Measurements from ENCODE around the gene MAML2. TPM values are rescaled to one million over a fixed set of nuclear protein-coding genes. Genes with fewer than 3 reads are reported as not detected.

Gene MAML2
- total and polyA plus RNA-seq, 2 experiments from 2014 or later, result 2.0 to 7.1 TPM

DNA sequence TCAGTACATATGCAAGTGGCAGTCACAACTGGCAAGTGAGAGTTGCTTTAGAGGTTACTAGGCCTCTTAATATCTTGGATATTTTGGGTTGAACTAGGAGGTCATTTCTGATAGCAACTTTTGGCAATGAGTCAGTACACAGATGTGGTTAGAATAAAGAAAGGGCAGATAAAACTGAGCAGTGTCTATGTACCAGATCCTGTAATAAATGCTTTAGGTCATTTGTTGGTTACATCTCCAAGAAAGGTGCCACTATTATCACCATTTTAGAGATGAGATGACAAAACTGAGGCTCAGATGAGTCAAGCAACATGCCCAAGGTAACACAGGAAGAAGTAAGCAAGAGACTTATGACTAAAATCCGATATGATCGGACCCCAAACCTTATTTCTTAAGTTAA lies 25.0 kb downstream of the MAML2 start (continued):
- TF ChIP-seq, protein P1, sequence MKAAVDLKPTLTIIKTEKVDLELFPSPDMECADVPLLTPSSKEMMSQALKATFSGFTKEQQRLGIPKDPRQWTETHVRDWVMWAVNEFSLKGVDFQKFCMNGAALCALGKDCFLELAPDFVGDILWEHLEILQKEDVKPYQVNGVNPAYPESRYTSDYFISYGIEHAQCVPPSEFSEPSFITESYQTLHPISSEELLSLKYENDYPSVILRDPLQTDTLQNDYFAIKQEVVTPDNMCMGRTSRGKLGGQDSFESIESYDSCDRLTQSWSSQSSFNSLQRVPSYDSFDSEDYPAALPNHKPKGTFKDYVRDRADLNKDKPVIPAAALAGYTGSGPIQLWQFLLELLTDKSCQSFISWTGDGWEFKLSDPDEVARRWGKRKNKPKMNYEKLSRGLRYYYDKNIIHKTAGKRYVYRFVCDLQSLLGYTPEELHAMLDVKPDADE (IDR thresholded peaks at IDR 0.05), result no peak

DNA sequence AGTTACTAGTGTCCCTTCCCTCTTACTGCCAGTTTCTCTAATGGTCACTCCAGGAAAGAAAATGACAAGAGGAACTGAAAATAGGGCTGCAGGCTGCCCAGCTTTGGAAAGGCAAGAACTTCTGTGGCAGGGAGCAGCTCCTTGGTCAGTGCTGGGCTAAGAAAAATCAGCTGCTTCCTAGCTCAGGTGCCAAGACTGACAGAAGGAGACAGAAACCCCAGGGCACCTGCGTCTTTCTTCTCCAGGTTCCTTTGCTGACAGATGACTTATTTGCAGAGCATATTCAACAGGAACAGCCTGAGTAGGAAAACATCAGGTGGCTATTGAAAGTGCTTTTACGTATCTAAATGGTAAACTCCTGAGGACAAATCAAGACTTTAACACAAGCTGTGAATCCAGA lies 25.4 kb downstream of the MAML2 start:
- peaks cover under 1% of the 10 kb centered on the region; the same call in 1 of the 2 replicates for H3K9me2 ChIP-seq (ENCODE audit: insufficient read depth)
- no peak overlapping the region for H3K27ac Mint-ChIP-seq
- H3K27ac ChIP-seq (ENCODE audit: low read depth), result 0 out of 2 replicates have a peak overlapping the region, but pooled peaks have one; percentile 17
- H3K36me3 Mint-ChIP-seq (ENCODE audit: low read depth), result no peaks in the 10 kb centered on the region; the same call in 2 of the 3 replicates
- H3K27me3 ChIP-seq (ENCODE audit: insufficient read depth), result no peaks in the 10 kb centered on the region
- H3K4me1 Mint-ChIP-seq, result peaks cover 52% of the 10 kb centered on the region
- DNase-seq (ENCODE audit: low spot score) (peak; percentile 22), ATAC-seq (no peak; the same call in 2 of the 3 replicates)
- H3K4me3 Mint-ChIP-seq, result no peak overlapping the region
- H3K4me3 ChIP-seq, result no peak overlapping the region
- no peak overlapping the region for H2AFZ ChIP-seq
- peaks cover 48% of the 10 kb centered on the region for H3K4me1 ChIP-seq (ENCODE audit: insufficient read depth)
- no peaks in the 10 kb centered on the region for H3F3A ChIP-seq (replicated peaks; ENCODE audit: low read depth)
- H3K4me2 ChIP-seq, result peak overlapping the region; percentile 19
- peaks cover 30% of the 10 kb centered on the region; the same call in 1 of the 2 replicates for H3K79me2 ChIP-seq (replicated peaks; ENCODE audit: insufficient read depth)
- H3K36me3 ChIP-seq (ENCODE audit: insufficient read depth), result no peaks in the 10 kb centered on the region
- no peaks in the 10 kb centered on the region for H3K9me3 Mint-ChIP-seq
- no peaks in the 10 kb centered on the region for H3K27me3 Mint-ChIP-seq (ENCODE audit: insufficient read depth, low read depth, poor library complexity)
- no peak for TF ChIP-seq CREB1 (CRISPR knock-in tag; IDR thresholded peaks at IDR 0.05; ENCODE audit: low read depth)
- no peak for TF ChIP-seq JUNB (IDR thresholded peaks at IDR 0.05; ENCODE audit: unreplicated experiment)
- TF ChIP-seq ZNF331 (CRISPR knock-in tag; IDR thresholded peaks at IDR 0.05; ENCODE audit: low read depth), result no peak
- no peak for TF ChIP-seq ZNF114 (CRISPR knock-in tag; IDR thresholded peaks at IDR 0.05)
- H4K20me1 ChIP-seq (replicated peaks; ENCODE audit: insufficient read depth), result no peaks in the 10 kb centered on the region

DNA sequence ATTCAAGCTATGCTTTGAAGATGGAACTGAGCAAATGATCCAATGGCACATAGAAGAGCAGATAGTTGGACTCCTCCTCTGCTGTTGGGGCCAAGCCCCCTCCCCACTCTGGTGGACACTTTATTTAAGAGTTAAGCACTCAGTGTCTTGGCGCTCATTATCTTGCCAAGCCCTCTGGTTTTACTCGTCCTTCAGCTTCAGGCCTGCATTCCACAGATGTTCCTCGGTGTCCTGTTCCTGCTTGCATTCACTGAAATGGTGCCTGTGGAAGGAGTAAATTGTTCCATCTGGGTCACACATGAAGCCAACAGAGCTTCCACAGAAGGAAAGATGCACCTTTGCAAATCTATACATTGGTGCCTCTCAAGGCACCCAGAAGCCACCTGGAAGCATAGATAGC lies 26.1 kb downstream of the MAML2 start:
- no peak overlapping the region for H3K4me3 Mint-ChIP-seq
- ATAC-seq, result no peak
- Histone ChIP-seq H3K79me2 (replicated peaks; ENCODE audit: insufficient read depth) (peaks cover 26% of the 10 kb centered on the region; the same call in 1 of the 2 replicates), H3K4me3 (no peak overlapping the region), H4K20me1 (replicated peaks; ENCODE audit: insufficient read depth) (no peaks in the 10 kb centered on the region), H3K27ac (ENCODE audit: low read depth) (no peak overlapping the region), H3K36me3 (ENCODE audit: insufficient read depth) (no peaks in the 10 kb centered on the region), H3F3A (replicated peaks; ENCODE audit: low read depth) (no peaks in the 10 kb centered on the region), H3K4me1 (ENCODE audit: insufficient read depth) (peaks cover 46% of the 10 kb centered on the region), H2AFZ (no peak overlapping the region), H3K4me2 (no peak overlapping the region), H3K9me2 (ENCODE audit: insufficient read depth) (no peaks in the 10 kb centered on the region), H3K27me3 (ENCODE audit: insufficient read depth) (no peaks in the 10 kb centered on the region)
- no peak for DNase-seq (ENCODE audit: low spot score)
- H3K9me3 Mint-ChIP-seq, result no peaks in the 10 kb centered on the region
- no peak overlapping the region for H3K27ac Mint-ChIP-seq
- no peaks in the 10 kb centered on the region for H3K27me3 Mint-ChIP-seq (ENCODE audit: insufficient read depth, low read depth, poor library complexity)
- H3K4me1 Mint-ChIP-seq, result peaks cover 52% of the 10 kb centered on the region
- no peaks in the 10 kb centered on the region; the same call in 2 of the 3 replicates for H3K36me3 Mint-ChIP-seq (ENCODE audit: low read depth)
- TF ChIP-seq CREB1 (CRISPR knock-in tag; IDR thresholded peaks at IDR 0.05; ENCODE audit: low read depth) (no peak), NANOG (IDR thresholded peaks at IDR 0.05; ENCODE audit: borderline replicate concordance) (no peak), ZNF114 (CRISPR knock-in tag; IDR thresholded peaks at IDR 0.05) (no peak), ZNF331 (CRISPR knock-in tag; IDR thresholded peaks at IDR 0.05; ENCODE audit: low read depth) (no peak), JUNB (IDR thresholded peaks at IDR 0.05; ENCODE audit: unreplicated experiment) (no peak), POLR2AphosphoS5 (IDR thresholded peaks at IDR 0.05; ENCODE audit: low read depth) (no peak)
- TF ChIP-seq, protein P2, sequence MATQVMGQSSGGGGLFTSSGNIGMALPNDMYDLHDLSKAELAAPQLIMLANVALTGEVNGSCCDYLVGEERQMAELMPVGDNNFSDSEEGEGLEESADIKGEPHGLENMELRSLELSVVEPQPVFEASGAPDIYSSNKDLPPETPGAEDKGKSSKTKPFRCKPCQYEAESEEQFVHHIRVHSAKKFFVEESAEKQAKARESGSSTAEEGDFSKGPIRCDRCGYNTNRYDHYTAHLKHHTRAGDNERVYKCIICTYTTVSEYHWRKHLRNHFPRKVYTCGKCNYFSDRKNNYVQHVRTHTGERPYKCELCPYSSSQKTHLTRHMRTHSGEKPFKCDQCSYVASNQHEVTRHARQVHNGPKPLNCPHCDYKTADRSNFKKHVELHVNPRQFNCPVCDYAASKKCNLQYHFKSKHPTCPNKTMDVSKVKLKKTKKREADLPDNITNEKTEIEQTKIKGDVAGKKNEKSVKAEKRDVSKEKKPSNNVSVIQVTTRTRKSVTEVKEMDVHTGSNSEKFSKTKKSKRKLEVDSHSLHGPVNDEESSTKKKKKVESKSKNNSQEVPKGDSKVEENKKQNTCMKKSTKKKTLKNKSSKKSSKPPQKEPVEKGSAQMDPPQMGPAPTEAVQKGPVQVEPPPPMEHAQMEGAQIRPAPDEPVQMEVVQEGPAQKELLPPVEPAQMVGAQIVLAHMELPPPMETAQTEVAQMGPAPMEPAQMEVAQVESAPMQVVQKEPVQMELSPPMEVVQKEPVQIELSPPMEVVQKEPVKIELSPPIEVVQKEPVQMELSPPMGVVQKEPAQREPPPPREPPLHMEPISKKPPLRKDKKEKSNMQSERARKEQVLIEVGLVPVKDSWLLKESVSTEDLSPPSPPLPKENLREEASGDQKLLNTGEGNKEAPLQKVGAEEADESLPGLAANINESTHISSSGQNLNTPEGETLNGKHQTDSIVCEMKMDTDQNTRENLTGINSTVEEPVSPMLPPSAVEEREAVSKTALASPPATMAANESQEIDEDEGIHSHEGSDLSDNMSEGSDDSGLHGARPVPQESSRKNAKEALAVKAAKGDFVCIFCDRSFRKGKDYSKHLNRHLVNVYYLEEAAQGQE (IDR thresholded peaks at IDR 0.05; ENCODE audit: unreplicated experiment), result no peak
- TF ChIP-seq, protein P3, sequence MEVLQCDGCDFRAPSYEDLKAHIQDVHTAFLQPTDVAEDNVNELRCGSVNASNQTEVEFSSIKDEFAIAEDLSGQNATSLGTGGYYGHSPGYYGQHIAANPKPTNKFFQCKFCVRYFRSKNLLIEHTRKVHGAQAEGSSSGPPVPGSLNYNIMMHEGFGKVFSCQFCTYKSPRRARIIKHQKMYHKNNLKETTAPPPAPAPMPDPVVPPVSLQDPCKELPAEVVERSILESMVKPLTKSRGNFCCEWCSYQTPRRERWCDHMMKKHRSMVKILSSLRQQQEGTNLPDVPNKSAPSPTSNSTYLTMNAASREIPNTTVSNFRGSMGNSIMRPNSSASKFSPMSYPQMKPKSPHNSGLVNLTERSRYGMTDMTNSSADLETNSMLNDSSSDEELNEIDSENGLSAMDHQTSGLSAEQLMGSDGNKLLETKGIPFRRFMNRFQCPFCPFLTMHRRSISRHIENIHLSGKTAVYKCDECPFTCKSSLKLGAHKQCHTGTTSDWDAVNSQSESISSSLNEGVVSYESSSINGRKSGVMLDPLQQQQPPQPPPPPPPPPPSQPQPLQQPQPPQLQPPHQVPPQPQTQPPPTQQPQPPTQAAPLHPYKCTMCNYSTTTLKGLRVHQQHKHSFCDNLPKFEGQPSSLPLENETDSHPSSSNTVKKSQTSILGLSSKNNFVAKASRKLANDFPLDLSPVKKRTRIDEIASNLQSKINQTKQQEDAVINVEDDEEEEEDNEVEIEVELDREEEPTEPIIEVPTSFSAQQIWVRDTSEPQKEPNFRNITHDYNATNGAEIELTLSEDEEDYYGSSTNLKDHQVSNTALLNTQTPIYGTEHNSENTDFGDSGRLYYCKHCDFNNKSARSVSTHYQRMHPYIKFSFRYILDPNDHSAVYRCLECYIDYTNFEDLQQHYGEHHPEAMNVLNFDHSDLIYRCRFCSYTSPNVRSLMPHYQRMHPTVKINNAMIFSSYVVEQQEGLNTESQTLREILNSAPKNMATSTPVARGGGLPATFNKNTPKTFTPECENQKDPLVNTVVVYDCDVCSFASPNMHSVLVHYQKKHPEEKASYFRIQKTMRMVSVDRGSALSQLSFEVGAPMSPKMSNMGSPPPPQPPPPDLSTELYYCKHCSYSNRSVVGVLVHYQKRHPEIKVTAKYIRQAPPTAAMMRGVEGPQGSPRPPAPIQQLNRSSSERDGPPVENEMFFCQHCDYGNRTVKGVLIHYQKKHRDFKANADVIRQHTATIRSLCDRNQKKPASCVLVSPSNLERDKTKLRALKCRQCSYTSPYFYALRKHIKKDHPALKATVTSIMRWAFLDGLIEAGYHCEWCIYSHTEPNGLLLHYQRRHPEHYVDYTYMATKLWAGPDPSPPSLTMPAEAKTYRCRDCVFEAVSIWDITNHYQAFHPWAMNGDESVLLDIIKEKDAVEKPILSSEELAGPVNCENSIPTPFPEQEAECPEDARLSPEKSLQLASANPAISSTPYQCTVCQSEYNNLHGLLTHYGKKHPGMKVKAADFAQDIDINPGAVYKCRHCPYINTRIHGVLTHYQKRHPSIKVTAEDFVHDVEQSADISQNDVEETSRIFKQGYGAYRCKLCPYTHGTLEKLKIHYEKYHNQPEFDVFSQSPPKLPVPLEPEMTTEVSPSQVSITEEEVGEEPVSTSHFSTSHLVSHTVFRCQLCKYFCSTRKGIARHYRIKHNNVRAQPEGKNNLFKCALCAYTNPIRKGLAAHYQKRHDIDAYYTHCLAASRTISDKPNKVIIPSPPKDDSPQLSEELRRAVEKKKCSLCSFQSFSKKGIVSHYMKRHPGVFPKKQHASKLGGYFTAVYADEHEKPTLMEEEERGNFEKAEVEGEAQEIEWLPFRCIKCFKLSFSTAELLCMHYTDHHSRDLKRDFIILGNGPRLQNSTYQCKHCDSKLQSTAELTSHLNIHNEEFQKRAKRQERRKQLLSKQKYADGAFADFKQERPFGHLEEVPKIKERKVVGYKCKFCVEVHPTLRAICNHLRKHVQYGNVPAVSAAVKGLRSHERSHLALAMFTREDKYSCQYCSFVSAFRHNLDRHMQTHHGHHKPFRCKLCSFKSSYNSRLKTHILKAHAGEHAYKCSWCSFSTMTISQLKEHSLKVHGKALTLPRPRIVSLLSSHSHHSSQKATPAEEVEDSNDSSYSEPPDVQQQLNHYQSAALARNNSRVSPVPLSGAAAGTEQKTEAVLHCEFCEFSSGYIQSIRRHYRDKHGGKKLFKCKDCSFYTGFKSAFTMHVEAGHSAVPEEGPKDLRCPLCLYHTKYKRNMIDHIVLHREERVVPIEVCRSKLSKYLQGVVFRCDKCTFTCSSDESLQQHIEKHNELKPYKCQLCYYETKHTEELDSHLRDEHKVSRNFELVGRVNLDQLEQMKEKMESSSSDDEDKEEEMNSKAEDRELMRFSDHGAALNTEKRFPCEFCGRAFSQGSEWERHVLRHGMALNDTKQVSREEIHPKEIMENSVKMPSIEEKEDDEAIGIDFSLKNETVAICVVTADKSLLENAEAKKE (CRISPR knock-in tag; IDR thresholded peaks at IDR 0.05), result no peak

Data from GM23338 (cell line).